B cell (primary cell): ENCODE results near the gene COL5A1.

ENCODE experiments used
- EZH2 ChIP-seq: IDR thresholded peaks from 2 replicates; pipeline ENCODE4 v1.6.1; 2012; ENCODE audit warnings: borderline replicate concordance, low read depth, mild to moderate bottlenecking, moderate library complexity, low read length; ENCODE audit not compliant: insufficient read depth, poor library complexity, severe bottlenecking
- TF ChIP-seq, protein P1 (sequence below): fragments of 200-600 bp; IDR thresholded peaks from one replicate; pipeline ENCODE4 v1.8.0; 2022; ENCODE audit warnings: antibody characterized with exemption, mild to moderate bottlenecking

DNA sequence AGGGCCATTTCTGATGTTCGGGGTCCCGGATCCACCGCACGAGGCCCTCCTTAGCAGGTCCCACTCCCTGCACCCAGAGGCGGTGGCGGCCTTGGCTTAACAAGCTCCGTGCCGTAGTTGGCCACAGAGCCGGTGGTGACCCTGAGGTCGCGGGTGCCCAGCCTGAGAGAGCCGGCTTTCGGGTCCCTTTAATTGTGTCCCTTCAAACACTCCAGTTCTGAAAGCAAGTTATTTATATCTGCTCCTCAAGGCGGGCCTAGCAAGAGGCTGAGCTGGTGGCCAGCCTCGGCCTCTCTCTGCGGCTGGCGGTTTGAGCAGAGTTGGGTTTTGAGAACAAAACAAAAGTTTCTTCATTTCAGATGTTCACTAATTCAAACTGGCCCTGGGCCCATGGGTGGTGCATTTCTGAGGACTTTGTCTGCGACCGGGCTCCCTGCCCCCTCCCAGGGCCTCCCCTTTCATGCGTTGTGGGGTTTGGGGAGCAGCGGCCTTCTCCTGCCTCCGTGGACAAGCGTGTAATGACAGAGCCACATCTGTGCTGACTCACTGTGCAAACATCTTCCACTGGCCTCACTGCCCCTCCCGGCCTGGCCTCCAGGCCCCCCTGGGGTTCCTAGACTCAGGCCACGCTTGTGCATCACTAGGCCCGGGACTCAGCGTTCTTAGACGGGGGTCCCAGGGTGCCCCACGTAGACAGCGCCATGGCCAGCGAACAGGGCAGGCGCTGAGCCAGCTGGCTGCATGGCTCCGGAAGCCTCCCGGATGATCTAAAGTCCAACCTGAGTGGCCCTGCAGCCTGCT is 49.4 kb upstream of the COL5A1 start:
- TF ChIP-seq, protein P1, sequence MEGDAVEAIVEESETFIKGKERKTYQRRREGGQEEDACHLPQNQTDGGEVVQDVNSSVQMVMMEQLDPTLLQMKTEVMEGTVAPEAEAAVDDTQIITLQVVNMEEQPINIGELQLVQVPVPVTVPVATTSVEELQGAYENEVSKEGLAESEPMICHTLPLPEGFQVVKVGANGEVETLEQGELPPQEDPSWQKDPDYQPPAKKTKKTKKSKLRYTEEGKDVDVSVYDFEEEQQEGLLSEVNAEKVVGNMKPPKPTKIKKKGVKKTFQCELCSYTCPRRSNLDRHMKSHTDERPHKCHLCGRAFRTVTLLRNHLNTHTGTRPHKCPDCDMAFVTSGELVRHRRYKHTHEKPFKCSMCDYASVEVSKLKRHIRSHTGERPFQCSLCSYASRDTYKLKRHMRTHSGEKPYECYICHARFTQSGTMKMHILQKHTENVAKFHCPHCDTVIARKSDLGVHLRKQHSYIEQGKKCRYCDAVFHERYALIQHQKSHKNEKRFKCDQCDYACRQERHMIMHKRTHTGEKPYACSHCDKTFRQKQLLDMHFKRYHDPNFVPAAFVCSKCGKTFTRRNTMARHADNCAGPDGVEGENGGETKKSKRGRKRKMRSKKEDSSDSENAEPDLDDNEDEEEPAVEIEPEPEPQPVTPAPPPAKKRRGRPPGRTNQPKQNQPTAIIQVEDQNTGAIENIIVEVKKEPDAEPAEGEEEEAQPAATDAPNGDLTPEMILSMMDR, result no peak
- TF ChIP-seq EZH2, result no peak
